COR-L47 (cell line): ENCODE results near the gene OBSCN.

Source experiments
- DNase-seq: peaks from one replicate; lab custom pipeline; 2025; lab: John Stamatoyannopoulos, UW

Gene OBSCN

DNA sequence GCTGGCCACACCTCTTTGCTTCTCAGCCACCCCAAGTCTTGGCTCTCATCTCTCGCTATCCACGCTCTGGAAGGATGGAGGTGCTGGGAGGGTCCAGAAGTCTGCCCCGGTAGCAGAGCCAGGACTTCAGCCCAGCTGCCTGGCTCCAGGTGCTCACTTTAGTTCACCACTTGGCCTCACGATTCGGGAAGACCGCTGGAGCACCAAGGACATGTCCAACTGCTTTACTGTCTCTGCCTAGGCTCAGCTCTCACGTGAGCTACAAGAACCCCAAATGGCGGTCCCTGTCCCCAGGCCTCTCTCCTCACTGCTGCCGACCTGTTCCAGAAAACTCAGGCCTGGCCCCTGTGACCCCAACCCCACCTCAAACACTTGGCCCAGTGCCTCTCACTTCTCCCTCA, 195.4 kb downstream of the OBSCN start:
- no peak for DNase-seq

DNA sequence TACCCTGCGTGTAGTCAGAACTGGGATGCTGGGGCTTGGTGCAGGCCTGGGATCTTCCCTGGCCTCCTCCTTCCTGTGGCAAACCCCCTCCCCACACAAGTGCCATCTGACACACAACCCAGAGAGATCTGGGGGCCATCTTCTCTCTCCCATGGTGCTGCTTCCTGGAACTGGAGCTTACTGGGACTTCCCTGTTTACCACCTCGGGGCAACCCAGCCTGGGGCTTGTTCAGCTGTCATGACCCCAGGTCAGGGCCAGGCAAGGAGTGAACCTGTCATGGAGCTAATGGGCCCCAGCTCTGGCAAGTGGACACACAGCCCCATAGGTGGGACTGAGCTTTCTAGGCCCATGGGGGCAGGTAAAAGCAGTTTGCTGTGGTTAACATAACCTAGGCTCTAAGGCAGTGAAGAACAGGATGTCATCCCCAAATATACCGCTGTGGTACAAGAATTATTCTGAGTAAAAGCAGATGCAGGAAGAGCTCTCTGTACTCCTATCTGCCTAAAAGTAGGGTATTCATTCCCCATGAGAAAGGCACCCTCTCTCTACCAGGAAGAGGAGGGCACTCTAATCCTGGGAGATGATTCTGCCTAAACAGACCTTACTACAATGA, 196.4 kb downstream of the OBSCN start:
- DNase-seq: no peak

DNA sequence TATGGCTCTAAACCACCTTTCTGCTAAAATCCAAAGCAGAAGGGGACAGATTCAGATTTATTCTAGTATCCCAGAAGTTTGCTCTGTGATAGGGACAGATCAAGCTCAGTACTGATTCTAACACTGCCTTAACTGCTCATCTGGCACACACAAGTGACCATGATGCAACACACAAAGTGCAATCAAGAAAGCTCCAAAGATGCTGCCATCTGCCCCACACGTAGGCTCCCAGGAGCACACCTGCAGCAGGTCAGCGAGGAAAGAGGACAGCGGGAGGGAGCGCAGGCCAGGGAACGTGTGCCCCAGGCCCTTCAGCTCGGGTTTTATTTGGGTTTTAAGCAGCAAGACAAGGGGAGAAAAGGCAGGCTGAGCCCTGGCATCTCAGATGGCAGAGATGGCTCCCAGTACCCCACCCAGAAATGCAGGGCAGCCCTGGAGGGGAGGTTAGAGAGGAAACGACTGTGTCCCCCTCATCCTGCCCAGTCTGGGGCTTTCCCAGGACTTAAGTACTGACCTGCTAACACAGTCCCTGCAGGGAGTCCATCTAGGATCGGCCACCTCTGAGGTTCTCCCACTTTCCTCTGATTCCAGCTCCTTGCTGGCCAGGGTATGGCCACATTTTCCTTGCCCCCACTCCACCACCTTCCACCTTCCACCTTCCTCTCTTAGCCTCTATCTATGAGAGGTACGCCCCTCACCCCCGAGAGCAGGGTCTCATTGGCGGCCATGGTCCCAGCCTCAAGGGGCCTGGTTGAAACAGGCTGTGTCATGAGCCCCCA, 197.5 kb downstream of the OBSCN start:
- DNase-seq: no peak

DNA sequence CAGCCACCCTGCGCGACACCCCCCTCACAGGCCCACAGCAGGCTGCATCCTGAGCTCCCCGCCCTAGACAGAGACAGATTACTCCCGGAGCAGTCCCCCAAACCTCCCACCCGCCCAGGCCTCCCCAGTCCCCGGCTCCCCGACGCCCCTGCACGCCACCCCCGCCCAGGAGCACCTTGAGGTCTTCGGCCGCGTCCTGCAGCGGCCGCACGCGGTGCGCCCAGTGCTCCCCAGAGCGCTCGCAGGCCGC, 198.1 kb downstream of the OBSCN start:
- DNase-seq: no peak

DNA sequence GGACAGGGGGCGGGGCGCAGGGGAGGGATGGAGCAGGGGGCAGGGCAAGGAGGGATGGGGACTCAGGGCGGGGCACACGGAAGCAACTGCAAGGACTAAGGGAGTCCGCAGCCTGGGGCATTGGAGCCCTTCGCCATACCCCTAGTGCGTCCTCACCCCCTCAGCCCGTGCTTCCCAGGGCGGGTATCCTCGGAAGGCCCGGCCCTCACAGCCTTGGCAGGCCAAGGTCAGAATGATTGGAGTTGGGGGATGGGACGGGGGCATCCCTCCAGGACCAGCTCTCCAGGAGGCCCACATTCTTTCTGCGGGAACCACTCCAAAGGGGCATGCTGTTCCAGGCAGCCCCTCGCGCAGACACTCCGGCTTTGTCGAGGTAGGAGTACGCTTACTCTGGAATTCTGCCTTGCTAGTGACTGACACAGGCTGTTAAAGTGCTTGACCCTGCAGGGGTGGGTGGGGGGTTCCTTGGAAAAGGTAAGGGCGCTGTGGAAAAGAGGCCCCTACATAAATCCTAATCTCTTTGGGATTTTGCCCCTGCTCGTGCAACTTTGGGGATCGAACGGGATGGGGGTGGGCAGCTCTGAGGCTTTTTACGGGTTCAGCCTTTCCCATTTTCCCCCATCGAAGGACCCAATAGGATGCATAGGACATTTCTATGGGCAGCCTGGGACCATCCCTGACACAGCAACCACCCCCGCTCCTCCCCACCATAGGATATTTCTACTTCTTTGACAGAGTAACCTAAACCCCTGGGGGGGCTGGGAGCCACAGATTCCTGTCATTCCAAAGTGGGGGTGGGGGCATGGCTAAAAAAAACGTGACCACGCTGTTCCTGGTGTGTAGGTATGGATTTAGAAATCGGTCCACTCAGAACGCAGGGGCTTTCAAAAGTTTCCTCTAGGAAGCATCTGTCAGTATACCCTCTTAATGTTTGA, 199.5 kb downstream of the OBSCN start:
- no peak for DNase-seq

DNA sequence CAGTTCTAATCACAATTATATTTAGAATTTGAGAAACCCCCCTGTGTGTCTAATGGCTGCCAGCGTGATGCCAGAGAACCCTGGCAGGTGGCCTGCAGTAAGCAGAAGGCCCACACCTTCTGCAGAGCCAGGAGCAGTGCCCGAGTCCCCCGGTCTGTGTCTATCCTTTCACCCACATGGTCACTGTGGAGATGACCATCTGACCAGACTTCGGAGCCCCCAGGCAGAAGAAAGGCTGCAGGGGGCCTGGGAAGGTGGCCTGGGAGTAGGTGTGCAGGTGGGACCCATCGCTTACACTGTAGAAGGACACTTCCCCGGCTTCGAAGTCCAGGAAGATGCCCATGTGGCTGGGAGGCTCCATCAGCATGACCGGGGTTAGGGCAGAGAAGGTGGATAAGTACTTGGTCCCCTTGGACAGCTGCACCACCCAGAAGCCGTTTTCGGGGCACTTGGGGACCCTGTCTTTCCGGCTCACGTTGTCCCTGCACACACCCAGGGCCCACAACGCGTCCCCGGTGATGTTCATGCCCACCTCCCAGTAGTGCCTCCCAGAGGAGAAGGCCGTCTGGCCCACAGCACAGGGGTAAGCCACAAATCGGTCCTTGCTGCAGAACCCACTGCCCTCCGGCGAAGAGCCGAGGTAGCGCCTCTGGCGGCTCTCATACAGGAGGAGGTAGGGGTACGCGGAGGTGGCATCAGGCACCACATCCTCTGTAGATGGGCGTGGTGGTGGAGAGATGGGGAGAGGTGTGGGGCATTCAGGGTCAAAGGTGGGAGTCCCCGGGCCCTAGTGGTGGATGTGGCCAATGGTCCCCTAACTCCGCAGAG, 200.4 kb downstream of the OBSCN start:
- DNase-seq: no peak

DNA sequence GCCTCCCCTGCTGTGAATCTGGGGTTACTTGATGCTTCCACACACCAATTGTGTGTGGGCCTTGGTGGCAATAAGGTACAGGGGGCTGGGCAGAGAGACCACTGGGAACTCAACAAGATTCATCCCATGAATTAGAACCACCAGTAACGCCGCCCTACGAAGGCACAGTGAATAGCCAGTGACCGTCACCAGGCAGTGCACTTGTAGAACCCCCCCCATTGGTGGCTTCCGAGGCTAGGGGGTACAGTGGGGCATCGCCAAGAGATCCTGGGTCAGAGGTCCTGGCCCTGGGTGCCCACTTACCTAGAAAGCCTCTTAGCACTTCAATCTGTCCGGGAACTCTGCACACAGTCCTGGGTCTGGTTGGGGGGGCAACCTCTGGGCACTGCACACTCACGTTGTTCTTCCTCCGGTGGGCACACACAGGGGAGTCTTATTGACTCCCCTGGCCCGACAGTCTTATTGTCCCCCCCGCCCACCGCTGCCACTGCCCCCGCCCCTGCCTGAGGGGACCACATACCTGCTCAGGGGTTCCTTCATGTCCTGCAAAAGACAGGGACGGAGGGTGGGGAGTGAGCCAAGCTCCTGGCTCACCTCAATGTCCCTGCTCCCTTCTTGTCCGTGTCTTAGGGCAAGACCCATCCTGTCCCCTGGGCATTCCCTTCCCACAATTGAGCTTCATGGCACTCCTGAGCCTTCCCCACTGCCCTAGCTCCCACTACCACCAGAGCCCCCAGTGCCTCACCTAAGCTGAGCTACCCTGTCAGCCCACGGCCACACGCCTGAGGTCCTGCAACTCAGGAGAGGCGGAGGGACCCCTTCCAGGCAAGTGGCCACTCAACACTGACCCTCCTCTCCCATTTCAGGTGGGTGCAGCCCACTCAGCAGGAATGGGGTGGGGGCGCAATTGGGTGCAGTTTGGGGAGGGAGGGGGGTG, 201.3 kb downstream of the OBSCN start:
- DNase-seq: no peak

DNA sequence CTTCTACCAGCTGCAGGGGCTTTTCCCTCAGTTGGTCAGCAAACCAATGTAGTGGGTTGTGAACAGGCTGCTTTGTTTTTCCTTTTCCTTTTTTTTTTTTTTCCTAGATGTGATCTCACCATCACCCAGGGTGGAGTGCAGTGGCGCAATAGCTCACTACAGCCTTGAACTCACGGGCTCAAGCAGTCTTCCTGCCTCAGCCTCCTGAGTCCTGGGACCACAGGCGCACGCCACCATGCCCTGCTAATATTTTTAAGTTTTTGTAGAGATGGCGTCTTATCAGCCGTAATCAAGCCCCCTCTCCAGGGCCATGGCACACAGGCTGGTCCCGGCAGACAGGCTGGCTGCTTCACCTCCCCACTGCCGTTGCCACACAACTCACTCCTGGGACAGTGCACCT, 202.2 kb downstream of the OBSCN start:
- no peak for DNase-seq

DNA sequence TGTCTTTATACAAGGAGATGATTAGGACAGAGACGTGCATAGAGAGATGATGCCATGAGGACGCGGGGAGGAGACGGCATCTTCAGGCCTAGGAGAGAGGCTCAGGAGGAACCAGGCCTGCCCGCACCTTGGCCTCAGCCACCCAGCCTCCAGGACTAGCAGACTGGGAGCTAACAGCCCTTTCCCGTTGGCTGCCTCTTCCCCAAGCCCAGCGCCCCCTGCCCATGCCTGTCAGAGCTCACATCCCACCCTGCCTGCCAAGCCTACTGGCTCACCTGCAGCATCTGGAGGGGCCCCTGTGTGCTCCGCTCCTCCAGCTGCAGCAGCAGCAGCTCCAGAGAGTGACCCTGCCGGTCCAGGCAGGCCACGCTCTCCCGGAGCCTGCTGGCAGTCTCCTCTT, 202.8 kb downstream of the OBSCN start:
- no peak for DNase-seq

DNA sequence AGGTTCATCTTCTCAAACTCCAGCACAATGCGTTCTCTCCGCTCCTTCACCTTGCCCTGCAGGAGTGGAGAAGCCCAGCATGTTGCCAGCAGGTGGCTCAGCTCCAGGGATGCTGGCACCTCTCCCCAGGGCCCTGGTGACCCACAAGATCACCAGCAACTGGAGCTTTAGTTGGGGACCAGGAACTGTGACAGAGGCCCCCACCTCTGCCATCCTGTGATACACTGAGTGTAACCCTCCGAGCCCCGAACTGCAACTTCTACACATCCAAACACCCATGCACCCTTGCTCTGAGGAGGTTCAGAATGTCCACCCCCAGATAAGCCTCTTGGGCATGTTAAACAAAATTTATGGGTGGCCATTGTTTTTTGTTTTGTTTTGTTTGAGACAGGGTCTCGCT, 203.3 kb downstream of the OBSCN start:
- DNase-seq: no peak

DNA sequence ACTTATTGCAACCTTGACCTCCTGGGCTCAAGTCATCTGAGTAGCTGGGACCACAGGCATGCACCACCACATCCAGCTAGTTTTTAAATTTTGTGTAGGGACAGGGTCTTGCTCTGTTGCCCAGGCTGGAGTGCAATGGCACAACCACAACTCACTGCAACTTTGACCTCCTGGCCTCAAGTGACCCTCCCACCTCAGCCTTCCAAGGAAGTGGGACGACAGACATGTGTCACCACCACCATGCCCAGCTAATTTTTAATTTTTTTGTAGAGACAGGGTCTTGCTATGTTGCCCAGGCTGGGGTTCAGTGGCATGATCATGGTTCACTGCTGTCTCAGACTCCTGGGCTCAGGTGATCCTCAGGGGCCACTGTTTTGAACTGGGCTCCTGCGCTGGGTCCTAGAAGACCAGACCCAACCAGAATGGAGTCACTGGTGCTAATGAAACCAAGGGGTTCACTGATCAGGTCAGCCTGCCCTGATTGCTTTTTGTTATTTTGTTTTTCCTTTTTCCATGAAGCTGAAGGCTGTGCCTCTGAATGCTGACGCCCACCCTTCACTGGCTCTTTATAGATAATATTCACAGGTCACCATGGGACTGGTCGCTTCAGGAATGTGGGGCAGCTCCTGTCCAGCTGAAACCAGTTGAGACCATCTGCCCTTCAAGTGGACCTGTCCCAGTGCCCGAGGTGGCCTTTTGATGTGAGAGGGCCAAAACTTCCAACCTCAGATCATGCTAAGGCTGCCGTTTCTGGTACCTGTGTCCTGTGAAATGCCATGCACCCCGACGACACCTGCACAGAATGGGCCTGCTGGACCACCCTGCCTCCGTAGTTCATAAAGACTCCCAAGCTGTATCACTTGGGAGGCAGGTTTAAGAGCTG, 203.9 kb downstream of the OBSCN start:
- no peak for DNase-seq

DNA sequence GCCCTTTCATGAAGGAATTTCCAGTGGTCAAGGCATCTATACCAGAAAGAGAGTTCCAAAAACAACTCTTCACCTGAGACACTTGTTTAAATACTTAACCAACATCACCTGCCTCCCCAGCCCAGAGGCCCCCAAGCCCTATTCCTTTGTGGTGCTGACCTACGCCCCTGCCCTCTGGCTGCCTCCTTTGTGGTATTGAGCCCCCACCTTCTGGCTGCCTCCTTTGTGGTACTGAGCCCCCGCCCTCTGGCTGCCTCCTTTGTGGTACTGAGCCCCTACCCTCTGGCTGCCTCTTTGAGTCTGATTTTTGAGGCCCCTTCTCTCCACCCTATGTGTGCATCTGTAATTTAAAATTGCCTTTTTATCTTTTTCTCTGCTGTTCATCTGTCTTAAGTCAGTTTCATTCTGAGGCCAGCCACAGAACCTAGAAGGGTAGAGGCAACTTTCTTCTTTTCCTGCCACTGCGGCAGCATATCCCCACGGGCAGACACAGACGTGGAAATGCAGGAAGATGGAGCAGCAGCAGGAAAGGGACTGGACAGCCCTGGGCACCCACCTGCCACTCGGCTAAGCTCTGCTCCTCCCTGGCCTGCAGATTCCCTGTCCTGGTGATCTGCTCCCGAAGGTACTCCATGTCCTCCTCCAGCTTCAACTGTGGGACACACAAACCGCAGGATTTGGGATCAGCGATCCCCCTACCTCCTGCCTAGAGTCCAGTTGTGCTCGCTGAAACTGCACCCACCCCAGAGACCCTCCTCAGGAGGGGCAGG, 205.6 kb downstream of the OBSCN start:
- no peak for DNase-seq

DNA sequence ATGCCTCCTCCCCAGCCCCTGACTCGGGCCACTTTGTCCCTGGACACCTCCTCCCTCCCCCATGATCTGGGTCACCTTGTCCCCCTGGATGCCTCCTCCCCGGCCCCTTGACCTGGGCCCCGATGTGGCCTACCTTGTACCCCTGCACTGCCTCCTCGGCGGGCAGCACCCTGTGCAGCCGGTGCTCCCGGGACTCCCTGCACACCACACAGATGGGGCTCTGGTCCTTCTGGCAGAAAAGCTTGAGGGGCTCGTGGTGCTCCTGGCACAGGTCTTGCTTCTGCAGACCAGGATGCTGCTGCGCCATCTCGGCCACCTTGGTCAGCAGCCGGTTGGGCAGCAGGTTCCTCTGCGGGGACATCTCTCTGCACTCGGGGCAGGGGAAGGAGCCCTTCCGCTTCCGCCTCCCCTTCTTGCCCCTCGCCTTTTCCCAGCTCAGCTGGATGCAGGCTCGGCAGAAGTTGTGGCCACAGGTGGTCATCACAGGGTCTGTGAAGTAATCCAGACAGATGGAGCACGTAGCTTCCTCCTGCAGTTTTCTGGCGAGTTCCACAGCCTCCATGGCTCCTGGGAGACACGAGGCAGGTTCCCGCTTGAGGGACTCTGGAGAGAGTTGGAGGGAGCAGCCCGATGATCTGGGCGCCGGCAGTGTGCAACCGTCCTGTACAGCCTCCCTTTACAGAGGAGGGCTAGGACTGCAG, 206.8 kb downstream of the OBSCN start:
- no peak for DNase-seq

DNA sequence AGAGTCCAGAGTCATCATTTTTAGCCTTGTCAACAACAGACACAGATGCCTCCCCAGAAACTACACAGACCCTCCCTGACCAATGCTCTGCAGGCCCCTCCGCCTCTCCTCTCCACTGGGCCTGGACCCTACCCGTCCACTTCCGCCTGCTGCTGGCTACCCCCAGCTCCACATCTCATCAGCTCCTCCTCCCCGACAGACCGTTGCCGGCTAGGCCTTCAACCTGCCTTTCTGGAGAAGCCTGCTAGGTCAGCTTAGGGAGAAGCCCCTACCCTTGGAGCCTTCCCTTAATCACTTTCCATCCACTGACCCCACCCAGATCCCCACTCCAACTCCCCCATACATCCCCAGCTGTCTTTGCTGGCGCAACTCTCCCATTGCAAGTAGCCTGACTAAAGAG, 207.4 kb downstream of the OBSCN start:
- DNase-seq: no peak

DNA sequence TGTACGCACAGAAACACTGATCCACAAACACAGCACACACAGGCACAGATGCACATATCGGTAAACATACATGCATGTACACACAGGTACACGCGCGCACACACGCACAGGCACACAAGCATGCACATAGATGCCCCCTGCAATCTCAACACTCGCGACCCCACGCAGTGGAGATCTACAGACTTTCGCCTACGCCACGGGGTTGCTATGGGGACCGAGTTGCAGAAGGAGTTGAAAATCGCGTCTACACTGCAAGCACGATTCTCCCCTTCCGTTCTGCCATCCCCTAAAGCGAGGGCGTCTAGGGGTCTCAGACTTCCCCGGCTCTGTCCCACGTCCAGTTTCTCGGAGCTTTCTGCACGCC, 208.0 kb downstream of the OBSCN start:
- DNase-seq: no peak

DNA sequence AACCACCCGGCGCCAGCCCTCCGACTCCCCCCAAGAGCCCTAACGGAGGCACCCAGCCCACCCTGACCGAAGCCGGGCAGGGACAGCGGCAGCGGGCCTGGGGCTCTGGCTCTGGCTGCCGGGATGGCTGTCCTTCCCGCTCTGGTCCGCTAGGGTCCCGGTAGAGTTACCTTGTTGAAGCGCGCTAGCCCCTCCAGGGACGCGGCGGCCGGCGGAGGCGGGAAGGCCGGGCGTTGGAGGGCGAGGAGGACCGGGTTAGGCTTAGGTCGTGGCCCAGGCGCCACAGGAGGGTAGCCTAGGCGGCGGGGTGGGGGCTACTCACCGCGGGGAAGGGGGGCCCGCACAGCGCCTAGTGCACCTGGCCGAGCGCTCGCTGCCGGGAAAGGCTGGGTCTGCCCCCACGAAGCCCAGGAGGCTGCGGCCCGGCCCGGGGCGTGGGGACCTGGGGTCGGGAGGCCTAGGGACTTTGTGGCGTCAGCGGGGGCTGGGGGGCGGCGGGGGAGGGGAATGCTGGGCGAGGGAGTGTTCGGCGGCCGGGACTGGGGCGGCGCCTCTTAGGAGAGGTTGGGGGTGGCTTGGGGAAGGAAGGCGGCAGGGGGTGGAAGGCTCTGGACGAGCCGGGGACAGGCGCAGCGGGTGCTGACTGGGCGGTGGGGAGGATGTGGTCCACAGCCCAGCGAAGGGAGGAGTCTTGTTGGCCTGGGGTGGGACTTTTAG, 208.5 kb downstream of the OBSCN start, which contains the start of gene TRIM17:
TSS of gene TRIM17 (minus strand) at position 645 of the 717 bp plus-strand sequence. CDS start 1,789 bp downstream, outside the sequence.
- no peak for DNase-seq

DNA sequence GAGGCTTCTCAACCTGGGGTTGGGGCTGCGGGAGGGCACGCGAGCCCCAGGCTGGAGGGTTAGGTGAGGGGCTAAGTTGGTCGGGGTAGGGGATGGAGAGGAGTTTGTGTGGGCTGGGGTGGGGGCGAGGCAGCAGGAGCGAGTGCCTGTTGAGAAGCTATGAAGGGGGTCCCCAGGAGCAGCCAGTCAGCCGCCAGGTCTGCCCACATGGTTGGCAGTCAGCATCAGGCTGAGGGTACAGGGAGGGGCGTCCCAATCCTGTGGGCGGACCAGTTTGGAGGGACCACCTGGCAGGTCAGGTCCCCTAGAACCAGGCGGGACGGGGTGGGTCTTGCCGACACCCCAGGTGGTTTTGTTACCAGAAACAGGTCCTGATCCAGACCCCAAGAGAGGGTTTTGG, 209.2 kb downstream of the OBSCN start:
- no peak for DNase-seq
